SH-SY5Y (cell line): ENCODE data around the gene BCAT1.

Experiments
- GATA2 ChIP-seq: IDR thresholded peaks from 2 replicates; pipeline ENCODE4 v1.6.1; 2011; ENCODE audit warnings: mild to moderate bottlenecking, low read depth, low read length
- GATA3 ChIP-seq: IDR thresholded peaks from 2 replicates; pipeline ENCODE4 v1.6.1; 2011; ENCODE audit warnings: low read depth, mild to moderate bottlenecking, low read length, moderate library complexity

DNA sequence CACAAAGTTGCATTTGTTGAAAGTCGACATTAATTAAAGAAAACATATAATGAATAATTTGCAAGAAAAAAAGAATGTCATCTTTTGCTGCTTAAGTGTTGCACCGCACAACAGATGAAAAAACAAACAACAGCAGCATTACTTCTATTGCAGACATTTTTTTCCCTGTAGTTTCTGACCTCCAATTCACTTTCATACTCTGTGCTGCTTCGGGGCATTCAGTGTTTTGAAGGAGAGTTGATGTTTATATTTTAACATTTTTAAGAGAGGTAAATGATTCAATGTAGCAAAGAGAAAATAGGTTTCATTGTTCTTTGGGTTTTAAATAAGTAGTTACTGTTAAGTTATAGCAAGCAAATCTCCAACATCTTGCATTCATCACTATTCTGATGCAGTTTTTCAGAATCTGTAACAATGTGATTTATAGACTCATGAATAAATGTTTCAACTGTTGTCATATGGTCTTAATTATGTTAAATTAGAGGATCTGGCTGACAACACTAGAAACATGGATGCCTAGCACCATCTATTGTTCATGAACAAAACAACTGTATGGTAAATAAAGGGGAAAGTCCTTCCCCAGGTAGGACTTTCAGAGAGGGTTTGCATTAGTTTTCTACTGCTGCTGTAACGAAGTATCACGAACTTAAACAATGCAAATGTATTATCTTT lies 168.1 kb downstream of the BCAT1 start:
- TF ChIP-seq GATA3 (no peak), GATA2 (no peak)
